HepG2 (cell line): ENCODE results near the gene NBEAL1. TPM values are rescaled to one million over a fixed set of nuclear protein-coding genes. Genes with fewer than 3 reads are reported as not detected.

Experiments used
- ATAC-seq: fragments of 200-7000 bp; cut with Tn5 transposase; 3 replicates; pipeline ENCODE4 v1.9.1; 2020; ENCODE audit warnings: mild to moderate bottlenecking, moderate library complexity
- BruUV-seq: library from RNA; stranded (reverse); fragments of 400-500 nt; replicated peaks from 2 replicates; lab custom pipeline; 2021; lab: Mats Ljungman, UMichigan
- CTCF ChIA-PET: fragments of 300-600 bp; formaldehyde crosslinking; extraction: SDS; loops from one replicate; lab custom pipeline; 2021; ENCODE audit warnings: low total read pairs, inconsistent platforms, low intra/inter-chr PET ratio; lab: Yijun Ruan, JAX
- POLR2A ChIA-PET: fragments of 350-600 bp; sonication (Branson Sonifier 250); formaldehyde crosslinking; loops from one replicate; lab custom pipeline; 2020; ENCODE audit warnings: antibody characterized with exemption, inconsistent platforms; lab: Yijun Ruan, JAX
- DNase-seq: peaks from one replicate; pipeline ENCODE4 v3.0.0-alpha.2; 2015; ENCODE audit warnings: low spot score
- FAIRE-seq: peaks from 3 replicates; lab custom pipeline; 2011; peaks lifted over from hg19 to GRCh38; lab: Jason Lieb, UNC
- H2AFZ ChIP-seq: one replicate; pipeline ENCODE4 v1.6.1; 2011; ENCODE audit warnings: low read length, inconsistent platforms
- H3K27ac ChIP-seq: fragments of 300-600 bp; 3 replicates; pipeline ENCODE4 v1.8.0; 2011; ENCODE audit warnings: mixed run types, mild to moderate bottlenecking, mixed read lengths, low read length, inconsistent platforms; ENCODE audit not compliant: insufficient read depth; ENCODE audit errors: extremely low read length
- H3K27me3 ChIP-seq, 2 experiments: fragments of 200-600 bp in 1 of 2; 2 replicates in 1 of 2; 3 replicates in 1 of 2; pipeline versions ENCODE4 v1.6.0 to v1.8.0; 2011; ENCODE audit warnings: low read length in 2 of 2, mild to moderate bottlenecking in 2 of 2, moderate library complexity in 2 of 2, inconsistent platforms in 1 of 2; ENCODE audit not compliant: insufficient read depth in 2 of 2, control insufficient read depth in 1 of 2
- H3K36me3 ChIP-seq, 2 experiments: fragments of 200-600 bp in 1 of 2; replicated peaks in 1 of 2; 2 replicates in 1 of 2; 3 replicates in 1 of 2; pipeline versions ENCODE4 v1.5.1 to v1.8.0; 2011; ENCODE audit warnings: low read length in 2 of 2, inconsistent platforms in 1 of 2; ENCODE audit not compliant: insufficient read depth in 2 of 2, control insufficient read depth in 1 of 2
- H3K4me1 ChIP-seq: 2 replicates; pipeline ENCODE4 v1.5.1; 2012; ENCODE audit warnings: low read length, inconsistent platforms; ENCODE audit not compliant: insufficient read depth
- H3K4me2 ChIP-seq: 2 replicates; pipeline ENCODE4 v1.6.0; 2011; ENCODE audit warnings: low read depth, low read length, inconsistent platforms
- H3K4me3 ChIP-seq, 3 experiments: fragments of 200-600 bp in 1 of 3; sonication (generic), shearing (Covaris generic) in 1 of 3; replicated peaks in 1 of 3; 2 replicates each; pipeline ENCODE4 v1.5.1; 2011 to 2016; ENCODE audit warnings: low read length in 3 of 3, inconsistent platforms in 2 of 3, low read depth in 2 of 3, mild to moderate bottlenecking in 2 of 3, control low read depth in 1 of 3, mixed read lengths in 1 of 3; ENCODE audit not compliant: insufficient read depth in 1 of 3
- H3K79me2 ChIP-seq: one replicate; pipeline ENCODE4 v1.6.1; 2011; ENCODE audit warnings: low read length, inconsistent platforms; ENCODE audit not compliant: insufficient read depth
- H3K9ac ChIP-seq: 2 replicates; pipeline ENCODE4 v1.6.0; 2011; ENCODE audit warnings: mild to moderate bottlenecking, low read depth, low read length, inconsistent platforms; ENCODE audit not compliant: insufficient read depth
- H3K9me3 ChIP-seq: 2 replicates; pipeline ENCODE4 v1.5.1; 2012; ENCODE audit warnings: mild to moderate bottlenecking, low read length
- H4K20me1 ChIP-seq: 2 replicates; pipeline ENCODE4 v1.6.0; 2011; ENCODE audit warnings: inconsistent platforms, mild to moderate bottlenecking, low read length, moderate library complexity; ENCODE audit not compliant: insufficient read depth
- BCL3 ChIP-seq: sonication (generic); formaldehyde crosslinking; IDR thresholded peaks from 2 replicates; pipeline ENCODE4 v1.5.1; 2020; ENCODE audit warnings: mild to moderate bottlenecking, missing genetic modification reagents, moderate library complexity
- FOXO4 ChIP-seq: sonication (generic); formaldehyde crosslinking; conservative IDR thresholded peaks from 2 replicates; pipeline ENCODE4 v1.8.1; 2023; ENCODE audit warnings: missing genetic modification reagents
- HMGA1 ChIP-seq: sonication (generic); formaldehyde crosslinking; conservative IDR thresholded peaks from 2 replicates; pipeline ENCODE4 v1.4.0; 2020; ENCODE audit warnings: missing genetic modification reagents
- SIN3B ChIP-seq: fragments of 150-350 bp; IDR thresholded peaks from 2 replicates; pipeline ENCODE4 v1.6.1; 2014; ENCODE audit warnings: low read length
- ZFY ChIP-seq: sonication (generic); formaldehyde crosslinking; IDR thresholded peaks from 2 replicates; pipeline ENCODE4 v1.4.0; 2020; ENCODE audit warnings: missing genetic modification reagents
- ZMYM3 ChIP-seq: sonication (generic); formaldehyde crosslinking; IDR thresholded peaks from 2 replicates; pipeline ENCODE4 v1.5.1; 2020; ENCODE audit warnings: mild to moderate bottlenecking, missing genetic modification reagents
- ZNF326 ChIP-seq: sonication (generic); formaldehyde crosslinking; IDR thresholded peaks from 2 replicates; pipeline ENCODE4 v1.4.0; 2020; ENCODE audit warnings: missing genetic modification reagents, borderline replicate concordance
- ZNF572 ChIP-seq: sonication (generic); formaldehyde crosslinking; IDR thresholded peaks from 2 replicates; pipeline ENCODE4 v1.5.1; 2020; ENCODE audit warnings: mild to moderate bottlenecking, missing genetic modification reagents
- WGBS: methylation state at CpG from one replicate; pipeline ENCODE4 v1.1.6; 2017; ENCODE audit warnings: low lambda C conversion rate; 5-methylcytosine and 5-hydroxymethylcytosine counted together
- in situ Hi-C: cut with HindIII; loops from 2 replicates; pipeline ENCODE4 v1.10.0; 2017; ENCODE audit warnings: low pct_unique_long_range_greater_than_20kb; ENCODE audit not compliant: extremely low pct_ligation_motif_present
- intact Hi-C: fragments of 100-400 bp; cut with micrococcal nuclease; formaldehyde crosslinking; loops from one replicate; pipeline ENCODE4 v1.10.0; 2022; ENCODE audit not compliant: unreplicated experiment
- polyA plus RNA-seq, 8 experiments: library from polyadenylated mRNA; depleted of rRNA in 3 of 8; stranded (reverse) in 7 of 8; unstranded in 1 of 8; fragments of >200 nt; fragmentation: Illumina TruSeq in 4 of 8; extraction: Trizol in 4 of 8; gene quantifications; 2 replicates each; pipeline versions ENCODE4 v1.2.1 to v1.2.3, GENCODE V29; 2011 to 2016; ENCODE audit warnings: low read depth in 4 of 8, missing spikeins in 1 of 8, mixed read lengths in 1 of 8; ENCODE audit not compliant: insufficient read depth in 1 of 8
- total RNA-seq, 5 experiments: library from RNA; depleted of rRNA; stranded (reverse); fragments of >200 nt; fragmentation: Illumina TruSeq; extraction: Trizol; gene quantifications; 2 replicates each; pipeline ENCODE4 v1.2.3, GENCODE V29; 2016; ENCODE audit warnings: low read depth in 1 of 5

Gene NBEAL1
- total and polyA plus RNA-seq, 2 of the 13 experiments (the other 11 are each of a cell fraction or from before 2014, with no cell fraction given): 6.4 to 15.7 TPM

- H2AFZ ChIP-seq: no peak overlapping the region
- H3K4me2 ChIP-seq: no peak overlapping the region
- no peaks in the 10 kb centered on the region for H3K9me3 ChIP-seq
- ChIA-PET POLR2A (interaction anchor here (1.5 kb wide), 1 partner anchor 45 kb away, joined by 5 read pairs; the partner anchor contains the start of gene NBEAL1), CTCF (no interaction called here)
- intact Hi-C loops: loop anchor here (5.0 kb wide), 1 partner anchor 42 kb away; no protein-coding TSS in a partner anchor
- H4K20me1 ChIP-seq: no peaks in the 10 kb centered on the region
- H3K79me2 ChIP-seq: no peaks in the 10 kb centered on the region
- no peaks in the 10 kb centered on the region for H3K27me3 ChIP-seq
- in situ Hi-C loops: no loop called here
- no peak overlapping the region for H3K4me3 ChIP-seq
- no peak for TF ChIP-seq ZNF572 (CRISPR knock-in tag)
- 0 out of 2 replicates have a peak, but pooled peaks have one; percentile 23 for TF ChIP-seq FOXO4 (CRISPR knock-in tag)
- no peak for ATAC-seq
- no peak overlapping the region for H3K9ac ChIP-seq
- H3K36me3 ChIP-seq: peaks cover 1 to 14% of the 10 kb centered on the region in 2 experiments; a peak in 3 of 5 replicates
- BruUV-seq: no TSS peak
- no peak overlapping the region for H3K27ac ChIP-seq
- no peak for FAIRE-seq
- H3K4me1 ChIP-seq: peaks cover 15% of the 10 kb centered on the region
- 96% methylated on average over 5 of the region's 5 CpGs for WGBS
- no peak for DNase-seq
Observed at GRCh38 chr2:203059567-203060240, 45.0 kb downstream of the NBEAL1 start.

GRCh38 chr2:203061346-203061745, 46.7 kb downstream of the NBEAL1 start:
- H3K79me2 ChIP-seq: no peaks in the 10 kb centered on the region
- no peak overlapping the region for H3K4me3 ChIP-seq
- no peaks in the 10 kb centered on the region for H4K20me1 ChIP-seq
- H3K4me2 ChIP-seq: no peak overlapping the region
- intact Hi-C loops: loop anchor here (5.0 kb wide), 1 partner anchor 44 kb away; no protein-coding TSS in a partner anchor
- in situ Hi-C loops: no loop called here
- WGBS: 55% methylated on average over 4 of the region's 4 CpGs
- FAIRE-seq (peak; percentile 21), ATAC-seq (peak; percentile 87), DNase-seq (peak; percentile 70)
- no TSS peak for BruUV-seq
- ChIA-PET POLR2A (no interaction called here), CTCF (no interaction called here)
- no peak overlapping the region for H2AFZ ChIP-seq
- H3K27me3 ChIP-seq: no peaks in the 10 kb centered on the region
- no peak overlapping the region for H3K9ac ChIP-seq
- no peaks in the 10 kb centered on the region for H3K9me3 ChIP-seq
- H3K27ac ChIP-seq: no peak overlapping the region
- H3K4me1 ChIP-seq: peaks cover 23% of the 10 kb centered on the region
- peaks cover 1 to 11% of the 10 kb centered on the region in 2 experiments; a peak in 3 of 5 replicates for H3K36me3 ChIP-seq
- TF ChIP-seq SIN3B (no peak), ZFY (no peak), HMGA1 (CRISPR knock-in tag) (no peak), ZNF326 (no peak), ZMYM3 (CRISPR knock-in tag) (no peak), BCL3 (no peak)
